ENCODE results near the gene CXCL3. TPM values are rescaled to one million over a fixed set of nuclear protein-coding genes. Genes with fewer than 3 reads are reported as not detected.
A peak's percentile ranks its signal among the peaks of the same experiment; 100 is the strongest.

The CXCL3 gene
- total and polyA plus RNA-seq, 9 of the 15 experiments (the other 6 are each of a cell fraction or from before 2014, with no cell fraction given), result 2.3 to 8.9 (median 6.1) TPM

DNA sequence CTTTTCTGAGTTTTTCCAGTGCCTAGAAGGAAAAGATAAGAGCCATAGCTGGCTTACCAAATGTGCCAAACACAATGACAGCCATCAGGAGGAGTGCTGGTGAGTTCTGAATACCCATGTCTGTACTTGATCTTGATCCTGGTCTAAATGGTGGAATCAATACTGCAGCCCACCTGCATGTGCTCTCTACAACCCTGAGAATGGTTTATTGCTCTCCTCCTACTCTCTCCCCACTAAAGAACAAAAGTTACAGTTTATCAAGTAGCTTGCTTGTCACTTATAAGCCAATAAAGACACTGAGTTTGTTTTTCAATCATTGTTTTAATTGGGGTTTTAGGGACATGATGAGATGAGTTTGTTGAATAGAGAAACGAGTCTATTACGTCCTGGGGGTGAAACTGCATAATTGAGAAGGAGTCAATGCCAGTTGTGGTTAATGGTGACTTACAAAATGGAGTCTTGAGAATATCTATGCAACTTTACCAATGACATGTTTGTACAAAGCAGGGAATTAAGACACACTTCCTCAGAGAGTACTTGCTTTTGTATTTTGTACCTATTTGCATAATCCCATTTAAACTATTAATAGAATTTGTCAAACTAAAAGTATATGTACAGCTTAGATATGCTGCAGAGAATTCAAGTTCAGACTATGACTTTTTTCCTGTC, 20.8 kb upstream of the CXCL3 start (continued):
- TF ChIP-seq, protein P1, sequence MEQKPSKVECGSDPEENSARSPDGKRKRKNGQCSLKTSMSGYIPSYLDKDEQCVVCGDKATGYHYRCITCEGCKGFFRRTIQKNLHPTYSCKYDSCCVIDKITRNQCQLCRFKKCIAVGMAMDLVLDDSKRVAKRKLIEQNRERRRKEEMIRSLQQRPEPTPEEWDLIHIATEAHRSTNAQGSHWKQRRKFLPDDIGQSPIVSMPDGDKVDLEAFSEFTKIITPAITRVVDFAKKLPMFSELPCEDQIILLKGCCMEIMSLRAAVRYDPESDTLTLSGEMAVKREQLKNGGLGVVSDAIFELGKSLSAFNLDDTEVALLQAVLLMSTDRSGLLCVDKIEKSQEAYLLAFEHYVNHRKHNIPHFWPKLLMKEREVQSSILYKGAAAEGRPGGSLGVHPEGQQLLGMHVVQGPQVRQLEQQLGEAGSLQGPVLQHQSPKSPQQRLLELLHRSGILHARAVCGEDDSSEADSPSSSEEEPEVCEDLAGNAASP (IDR thresholded peaks at IDR 0.05), result no peak
- TF ChIP-seq ZNF431 (CRISPR knock-in tag; IDR thresholded peaks at IDR 0.05), result no peak
- no peak for TF ChIP-seq ZNF140 (CRISPR knock-in tag; IDR thresholded peaks at IDR 0.05)
- TF ChIP-seq, protein P2, sequence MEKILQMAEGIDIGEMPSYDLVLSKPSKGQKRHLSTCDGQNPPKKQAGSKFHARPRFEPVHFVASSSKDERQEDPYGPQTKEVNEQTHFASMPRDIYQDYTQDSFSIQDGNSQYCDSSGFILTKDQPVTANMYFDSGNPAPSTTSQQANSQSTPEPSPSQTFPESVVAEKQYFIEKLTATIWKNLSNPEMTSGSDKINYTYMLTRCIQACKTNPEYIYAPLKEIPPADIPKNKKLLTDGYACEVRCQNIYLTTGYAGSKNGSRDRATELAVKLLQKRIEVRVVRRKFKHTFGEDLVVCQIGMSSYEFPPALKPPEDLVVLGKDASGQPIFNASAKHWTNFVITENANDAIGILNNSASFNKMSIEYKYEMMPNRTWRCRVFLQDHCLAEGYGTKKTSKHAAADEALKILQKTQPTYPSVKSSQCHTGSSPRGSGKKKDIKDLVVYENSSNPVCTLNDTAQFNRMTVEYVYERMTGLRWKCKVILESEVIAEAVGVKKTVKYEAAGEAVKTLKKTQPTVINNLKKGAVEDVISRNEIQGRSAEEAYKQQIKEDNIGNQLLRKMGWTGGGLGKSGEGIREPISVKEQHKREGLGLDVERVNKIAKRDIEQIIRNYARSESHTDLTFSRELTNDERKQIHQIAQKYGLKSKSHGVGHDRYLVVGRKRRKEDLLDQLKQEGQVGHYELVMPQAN (IDR thresholded peaks at IDR 0.05; ENCODE audit: borderline replicate concordance), result no peak
- TF ChIP-seq ARHGAP35 (IDR thresholded peaks at IDR 0.05; ENCODE audit: partially characterized antibody), result no peak
- no peak for TF ChIP-seq ZNF699 (CRISPR knock-in tag; IDR thresholded peaks at IDR 0.05; ENCODE audit: insufficient replicate concordance)
- TF ChIP-seq FOXA1 (IDR thresholded peaks at IDR 0.05; ENCODE audit: borderline replicate concordance), result no peak
- TF ChIP-seq, protein P3, sequence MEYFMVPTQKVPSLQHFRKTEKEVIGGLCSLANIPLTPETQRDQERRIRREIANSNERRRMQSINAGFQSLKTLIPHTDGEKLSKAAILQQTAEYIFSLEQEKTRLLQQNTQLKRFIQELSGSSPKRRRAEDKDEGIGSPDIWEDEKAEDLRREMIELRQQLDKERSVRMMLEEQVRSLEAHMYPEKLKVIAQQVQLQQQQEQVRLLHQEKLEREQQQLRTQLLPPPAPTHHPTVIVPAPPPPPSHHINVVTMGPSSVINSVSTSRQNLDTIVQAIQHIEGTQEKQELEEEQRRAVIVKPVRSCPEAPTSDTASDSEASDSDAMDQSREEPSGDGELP (CRISPR knock-in tag; IDR thresholded peaks at IDR 0.05; ENCODE audit: borderline replicate concordance), result no peak
- TF ChIP-seq ZNF311 (CRISPR knock-in tag; IDR thresholded peaks at IDR 0.05), result 0 out of 2 replicates have a peak, but pooled peaks have one; percentile 17
- no peak; the same call in 1 of the 2 replicates for TF ChIP-seq ILK (tag; IDR thresholded peaks at IDR 0.05; ENCODE audit: borderline replicate concordance, low read depth)
- TF ChIP-seq ZNF707 (CRISPR knock-in tag; conservative IDR thresholded peaks at IDR 0.05), result no peak
- no peak for TF ChIP-seq NR1H2 (CRISPR knock-in tag; IDR thresholded peaks at IDR 0.05)
- TF ChIP-seq MTF1 (CRISPR knock-in tag; IDR thresholded peaks at IDR 0.05; ENCODE audit: borderline replicate concordance), result no peak
- no peak for TF ChIP-seq ZNF75A (CRISPR knock-in tag; IDR thresholded peaks at IDR 0.05)
- no peak for TF ChIP-seq ZC3H4 (CRISPR knock-in tag; IDR thresholded peaks at IDR 0.05; ENCODE audit: borderline replicate concordance)
- TF ChIP-seq, protein P4, sequence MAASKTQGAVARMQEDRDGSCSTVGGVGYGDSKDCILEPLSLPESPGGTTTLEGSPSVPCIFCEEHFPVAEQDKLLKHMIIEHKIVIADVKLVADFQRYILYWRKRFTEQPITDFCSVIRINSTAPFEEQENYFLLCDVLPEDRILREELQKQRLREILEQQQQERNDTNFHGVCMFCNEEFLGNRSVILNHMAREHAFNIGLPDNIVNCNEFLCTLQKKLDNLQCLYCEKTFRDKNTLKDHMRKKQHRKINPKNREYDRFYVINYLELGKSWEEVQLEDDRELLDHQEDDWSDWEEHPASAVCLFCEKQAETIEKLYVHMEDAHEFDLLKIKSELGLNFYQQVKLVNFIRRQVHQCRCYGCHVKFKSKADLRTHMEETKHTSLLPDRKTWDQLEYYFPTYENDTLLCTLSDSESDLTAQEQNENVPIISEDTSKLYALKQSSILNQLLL (CRISPR knock-in tag; IDR thresholded peaks at IDR 0.05; ENCODE audit: borderline replicate concordance), result no peak
- TF ChIP-seq MBD2 (IDR thresholded peaks at IDR 0.05; ENCODE audit: borderline replicate concordance, low read depth), result no peak
- no peak for TF ChIP-seq FIP1L1 (IDR thresholded peaks at IDR 0.05; ENCODE audit: low read depth, low read length, poor library complexity, severe bottlenecking)
- TF ChIP-seq EGR1 (conservative IDR thresholded peaks at IDR 0.05), result no peak
- no peak for TF ChIP-seq HDGF (IDR thresholded peaks at IDR 0.05)
- TF ChIP-seq BCOR (IDR thresholded peaks at IDR 0.05), result no peak
- TF ChIP-seq MTA1 (IDR thresholded peaks at IDR 0.05; ENCODE audit: borderline replicate concordance), result no peak
- TF ChIP-seq DIDO1 (tag; IDR thresholded peaks at IDR 0.05; ENCODE audit: low read depth), result no peak
- no peak for TF ChIP-seq CHD2 (IDR thresholded peaks at IDR 0.05; ENCODE audit: low read depth, low read length)
- TF ChIP-seq ZNF347 (CRISPR knock-in tag; IDR thresholded peaks at IDR 0.05; ENCODE audit: low read depth), result no peak
- no peak for TF ChIP-seq ZNF174 (CRISPR knock-in tag; IDR thresholded peaks at IDR 0.05)

Measured in K562 (cell line).